ENCODE data around the gene C10orf62. TPM values are rescaled to one million over a fixed set of nuclear protein-coding genes. Genes with fewer than 3 reads are reported as not detected.
"Not testable (repeated sequence)": the region's sequence is repeated elsewhere in the genome, so short reads cannot be mapped to it uniquely, and the experiment has no call there.

Gene C10orf62
- total and polyA plus RNA-seq, 8 donors: 0.12 to 1.9 (median 0.61) TPM

GRCh38 chr10:97632949-97633884, 43.7 kb downstream of the C10orf62 start, which contains the start of gene MORN4:
MORN4 (minus strand) TSS chr10:97633500; CDS start chr10:97619653, 13,847 bp downstream.
- TF ChIP-seq CTCF (IDR thresholded peaks at IDR 0.05): no peak
- Histone ChIP-seq H3K4me1 (no peaks in the 10 kb centered on the region), H3K4me3 (peak within 1 kb of the TSS; percentile 74 to 83 (median 76)), H3K27ac (peak within 1 kb of the TSS; percentile 19 to 60 (median 44)), H3K9me3 (no peaks in the 10 kb centered on the region), H3K27me3 (no peaks in the 10 kb centered on the region), H3K36me3 (no peaks in the 10 kb centered on the region)
- FAIRE-seq (no peak), ATAC-seq (peak; percentile 98 to 100 (median 100)), DNase-seq (peak; percentile 93 to 98 (median 94))
- WGBS, 2 donors: 0 to 1% methylated on average over 59 to 62 of the region's 62 CpGs
- intact Hi-C loops (cut with DNase I): no loop called here

- Histone ChIP-seq H3K4me1 (no peaks in the 10 kb centered on the region), H3K9me3 (no peaks in the 10 kb centered on the region), H3K4me3 (peak overlapping the region; percentile 74 to 83 (median 76)), H3K27me3 (no peaks in the 10 kb centered on the region), H3K36me3 (no peaks in the 10 kb centered on the region), H3K27ac (peak overlapping the region; percentile 19 to 60 (median 44))
- no peak for FAIRE-seq
- 34 to 37% methylated on average over 8 of the region's 8 CpGs for WGBS, 2 donors
- peak in 1 of 6 donors; percentile 31 for DNase-seq
- intact Hi-C loops (cut with DNase I): no loop called here
- ATAC-seq: peak; percentile 36 to 61 (median 50)
- peak in 1 of 4 donors; percentile 20 for TF ChIP-seq CTCF (IDR thresholded peaks at IDR 0.05)
Observed at GRCh38 chr10:97633921-97634320, 44.4 kb downstream of the C10orf62 start.

- Histone ChIP-seq H3K4me1 (no peaks in the 10 kb centered on the region), H3K9me3 (no peaks in the 10 kb centered on the region), H3K36me3 (no peaks in the 10 kb centered on the region), H3K27ac (no peak overlapping the region), H3K27me3 (no peaks in the 10 kb centered on the region), H3K4me3 (no peak overlapping the region)
- no peak for ATAC-seq
- no peak for FAIRE-seq
- intact Hi-C loops (cut with DNase I): no loop called here
- 86 to 100% methylated on average over 1 of the region's 1 CpG for WGBS, 2 donors
- no peak for TF ChIP-seq CTCF (IDR thresholded peaks at IDR 0.05)
- DNase-seq: no peak
Observed at GRCh38 chr10:97635577-97635976, 46.1 kb downstream of the C10orf62 start.

- intact Hi-C loops (cut with DNase I); H3K4me3 ChIP-seq; ATAC-seq; H3K9me3 ChIP-seq; H3K27ac ChIP-seq; H3K4me1 ChIP-seq; H3K36me3 ChIP-seq; H3K27me3 ChIP-seq; DNase-seq; FAIRE-seq: not testable (repeated sequence)
- 80 to 88% methylated on average over 3 of the region's 3 CpGs for WGBS, 2 donors
Observed at GRCh38 chr10:97639090-97639489, 49.6 kb downstream of the C10orf62 start.

GRCh38 chr10:97640174-97640867, 50.8 kb downstream of the C10orf62 start, which contains the start of gene PI4K2A:
PI4K2A (plus strand) TSS chr10:97640671; CDS start chr10:97640743, 72 bp downstream.
- peak; percentile 98 to 100 (median 100) for ATAC-seq
- intact Hi-C loops (cut with DNase I): no loop called here
- FAIRE-seq: peak; percentile 87

More at GRCh38 chr10:97640174-97640867, 50.8 kb downstream of the C10orf62 start, which contains the start of gene PI4K2A:
- Histone ChIP-seq H3K4me1 (peaks cover 8 to 9% (median 8%) of the 10 kb centered on the region in 3 donors), H3K27me3 (no peaks in the 10 kb centered on the region), H3K4me3 (peak within 1 kb of the TSS; percentile 52 to 78 (median 64)), H3K27ac (peak within 1 kb of the TSS in 3 of 4 donors; percentile 3 to 70 (median 55)), H3K9me3 (no peaks in the 10 kb centered on the region), H3K36me3 (peaks cover 0 to 4% (median 0%) of the 10 kb centered on the region in 3 donors)
- TF ChIP-seq CTCF (IDR thresholded peaks at IDR 0.05): no peak
- DNase-seq: peak; percentile 96 to 100 (median 98)
- WGBS, 2 donors: 2% methylated on average over 51 to 54 of the region's 54 CpGs

All from pancreas (tissue), 10 donors.